Fibroblast of peridontal ligament (primary cell): Measurements from ENCODE around the gene CEP290.
"Not testable (repeated sequence)": the region's sequence is repeated elsewhere in the genome, so short reads cannot be mapped to it uniquely, and the experiment has no call there.

Experiments
- DNase-seq: peaks from one replicate; pipeline ENCODE4 v3.0.0-alpha.2; 2010; ENCODE audit errors: extremely low read depth

Gene CEP290

GRCh38 chr12:88142610-88142991 lies 713 bp upstream of the CEP290 start:
- DNase-seq, result no peak

- no peak for DNase-seq
These were observed 489 bp downstream of the CEP290 start for GRCh38 chr12:88141425-88141773.

GRCh38 chr12:88139711-88140110 lies 2.2 kb downstream of the CEP290 start:
- not testable (repeated sequence) for DNase-seq

- not testable (repeated sequence) for DNase-seq
These were observed 8.7 kb downstream of the CEP290 start for GRCh38 chr12:88133181-88133580.

- no peak for DNase-seq
These were observed 9.5 kb downstream of the CEP290 start for GRCh38 chr12:88132392-88132791.

GRCh38 chr12:88127855-88128254 lies 14.0 kb downstream of the CEP290 start:
- DNase-seq, result no peak

- no peak for DNase-seq
These were observed 14.8 kb downstream of the CEP290 start for GRCh38 chr12:88127099-88127498.

GRCh38 chr12:88122666-88123065 lies 19.2 kb downstream of the CEP290 start:
- DNase-seq, result no peak

GRCh38 chr12:88113871-88114270 lies 28.0 kb downstream of the CEP290 start:
- DNase-seq, result peak; percentile 72

GRCh38 chr12:88111074-88111652 lies 30.7 kb downstream of the CEP290 start:
- peak; percentile 83 for DNase-seq

- DNase-seq, result peak; percentile 41
These were observed 33.9 kb downstream of the CEP290 start for GRCh38 chr12:88108021-88108420.

GRCh38 chr12:88093573-88093972 lies 48.3 kb downstream of the CEP290 start:
- no peak for DNase-seq

- no peak for DNase-seq
These were observed 49.1 kb downstream of the CEP290 start for GRCh38 chr12:88092771-88093170.

GRCh38 chr12:88084210-88084609 lies 57.7 kb downstream of the CEP290 start:
- DNase-seq, result no peak

- no peak for DNase-seq
These were observed 58.3 kb downstream of the CEP290 start for GRCh38 chr12:88083634-88084033.

GRCh38 chr12:88081247-88081646 lies 60.6 kb downstream of the CEP290 start:
- DNase-seq, result no peak

GRCh38 chr12:88067301-88067700 lies 74.6 kb downstream of the CEP290 start:
- DNase-seq, result no peak

- DNase-seq, result no peak
These were observed 78.5 kb downstream of the CEP290 start for GRCh38 chr12:88063375-88063774.

- no peak for DNase-seq
These were observed 79.4 kb downstream of the CEP290 start for GRCh38 chr12:88062474-88062873.

- DNase-seq, result no peak
These were observed 83.2 kb downstream of the CEP290 start for GRCh38 chr12:88058719-88059077.

- DNase-seq, result peak; percentile 45
These were observed 83.7 kb downstream of the CEP290 start for GRCh38 chr12:88057994-88058718.

- no peak for DNase-seq
These were observed 85.3 kb downstream of the CEP290 start for GRCh38 chr12:88056571-88056970.

- DNase-seq, result peak; percentile 63
These were observed 89.2 kb downstream of the CEP290 start for GRCh38 chr12:88052686-88053085.

GRCh38 chr12:88044035-88044434 lies 97.9 kb downstream of the CEP290 start:
- DNase-seq, result no peak
